ENCODE measurements around the gene FPGS.

Gene FPGS

DNA sequence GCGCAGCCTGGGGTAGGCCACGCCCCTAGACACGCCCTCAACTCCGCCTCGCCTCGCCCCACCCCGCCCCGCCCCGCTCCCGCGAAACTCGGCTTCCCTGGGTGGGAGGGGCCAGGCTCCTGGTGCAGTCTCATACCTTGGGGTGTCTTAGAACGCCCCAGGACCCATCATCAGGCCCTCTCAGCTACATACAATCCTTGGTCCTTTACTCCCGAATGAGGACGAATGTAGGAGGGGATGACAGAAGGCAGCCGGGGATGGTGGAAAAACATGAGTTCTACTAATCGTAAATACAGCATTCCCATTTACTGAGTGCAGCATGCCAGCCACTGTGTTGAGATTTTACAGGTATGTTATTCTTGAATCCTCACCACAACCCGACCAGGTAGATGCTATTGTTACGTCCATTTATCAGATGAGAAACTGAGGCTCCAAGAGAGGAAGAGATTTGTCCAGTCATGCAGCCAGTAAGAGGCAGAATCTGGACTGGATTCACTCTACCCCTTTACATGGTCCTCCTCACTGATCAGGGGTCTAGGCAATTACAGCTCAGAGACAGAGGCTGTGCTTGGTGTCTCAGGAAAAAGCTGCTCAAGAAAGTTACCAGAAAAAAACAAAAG is 31.0 kb upstream of the FPGS start:
- H3K27ac ChIP-seq (ENCODE audit: low read length) = no peak overlapping the region
- peak overlapping the region in 1 of 2 donors; percentile 21 for H3K4me3 ChIP-seq (ENCODE audit: low read depth in 1 of 2, low read length in 2 of 2)
- no peaks in the 10 kb centered on the region for H3K27me3 ChIP-seq (ENCODE audit: low read depth, low read length)
- H3K4me1 ChIP-seq (ENCODE audit: control insufficient read depth in 1 of 2, insufficient read depth in 2 of 2, low read length in 2 of 2) = peaks cover 4 to 11% of the 10 kb centered on the region in 2 donors
- no peaks in the 10 kb centered on the region for H3K36me3 ChIP-seq (ENCODE audit: control insufficient read depth in 1 of 2, insufficient read depth in 2 of 2, low read length in 2 of 2)
- no peaks in the 10 kb centered on the region for H3K9me3 ChIP-seq (ENCODE audit: control insufficient read depth in 1 of 2, low read length in 2 of 2)

DNA sequence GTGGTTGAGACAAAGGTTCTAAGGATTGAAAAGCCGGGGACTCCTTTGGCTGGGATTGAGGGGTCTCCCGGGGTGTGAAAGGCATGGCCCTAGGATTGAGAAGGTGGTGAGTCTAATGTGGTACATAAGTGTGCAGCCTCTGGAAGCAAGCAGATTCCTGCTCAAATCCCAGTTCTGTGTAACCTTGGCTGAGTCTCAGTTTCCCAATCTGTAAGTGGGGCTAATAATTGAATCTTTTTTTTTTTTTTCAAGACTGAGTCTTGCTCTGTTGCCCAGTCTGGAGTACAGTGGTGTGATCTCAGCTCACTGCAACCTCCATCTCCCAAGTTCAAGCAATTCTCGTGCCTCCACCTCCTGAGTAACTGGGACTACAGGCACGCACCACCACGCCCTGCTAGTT is 30.1 kb upstream of the FPGS start:
- Histone ChIP-seq H3K27ac (ENCODE audit: low read length) (no peak overlapping the region), H3K4me1 (ENCODE audit: control insufficient read depth in 1 of 2, insufficient read depth in 2 of 2, low read length in 2 of 2) (peaks cover 4 to 11% of the 10 kb centered on the region in 2 donors), H3K9me3 (ENCODE audit: control insufficient read depth in 1 of 2, low read length in 2 of 2) (no peaks in the 10 kb centered on the region), H3K4me3 (ENCODE audit: low read depth in 1 of 2, low read length in 2 of 2) (no peak overlapping the region), H3K27me3 (ENCODE audit: low read depth, low read length) (no peaks in the 10 kb centered on the region), H3K36me3 (ENCODE audit: control insufficient read depth in 1 of 2, insufficient read depth in 2 of 2, low read length in 2 of 2) (no peaks in the 10 kb centered on the region)

- no peak overlapping the region for H3K4me3 ChIP-seq (ENCODE audit: low read depth in 1 of 2, low read length in 2 of 2)
- no peaks in the 10 kb centered on the region for H3K9me3 ChIP-seq (ENCODE audit: control insufficient read depth in 1 of 2, low read length in 2 of 2)
- H3K4me1 ChIP-seq (ENCODE audit: control insufficient read depth in 1 of 2, insufficient read depth in 2 of 2, low read length in 2 of 2) = peaks cover 4 to 11% of the 10 kb centered on the region in 2 donors
- no peaks in the 10 kb centered on the region for H3K27me3 ChIP-seq (ENCODE audit: low read depth, low read length)
- no peaks in the 10 kb centered on the region for H3K36me3 ChIP-seq (ENCODE audit: control insufficient read depth in 1 of 2, insufficient read depth in 2 of 2, low read length in 2 of 2)
- no peak overlapping the region for H3K27ac ChIP-seq (ENCODE audit: low read length)
Observed at GRCh38 chr9:127773272-127773671, 29.4 kb upstream of the FPGS start.

- Histone ChIP-seq H3K36me3 (ENCODE audit: control insufficient read depth in 1 of 2, insufficient read depth in 2 of 2, low read length in 2 of 2) (no peaks in the 10 kb centered on the region), H3K9me3 (ENCODE audit: control insufficient read depth in 1 of 2, low read length in 2 of 2) (no peaks in the 10 kb centered on the region), H3K4me1 (ENCODE audit: control insufficient read depth in 1 of 2, insufficient read depth in 2 of 2, low read length in 2 of 2) (peaks cover 4 to 16% of the 10 kb centered on the region in 2 donors), H3K27me3 (ENCODE audit: low read depth, low read length) (no peaks in the 10 kb centered on the region), H3K27ac (ENCODE audit: low read length) (no peak overlapping the region), H3K4me3 (ENCODE audit: low read depth in 1 of 2, low read length in 2 of 2) (no peak overlapping the region)
Observed at GRCh38 chr9:127773981-127774380, 28.7 kb upstream of the FPGS start.

- peak overlapping the region; percentile 28 to 35 for H3K4me3 ChIP-seq (ENCODE audit: low read depth in 1 of 2, low read length in 2 of 2)
- no peaks in the 10 kb centered on the region for H3K27me3 ChIP-seq (ENCODE audit: low read depth, low read length)
- no peaks in the 10 kb centered on the region for H3K36me3 ChIP-seq (ENCODE audit: control insufficient read depth in 1 of 2, insufficient read depth in 2 of 2, low read length in 2 of 2)
- H3K9me3 ChIP-seq (ENCODE audit: control insufficient read depth in 1 of 2, low read length in 2 of 2) = no peaks in the 10 kb centered on the region
- no peak overlapping the region for H3K27ac ChIP-seq (ENCODE audit: low read length)
- H3K4me1 ChIP-seq (ENCODE audit: control insufficient read depth in 1 of 2, insufficient read depth in 2 of 2, low read length in 2 of 2) = peaks cover 0 to 14% of the 10 kb centered on the region in 2 donors
Observed at GRCh38 chr9:127776195-127776923, 26.3 kb upstream of the FPGS start.

DNA sequence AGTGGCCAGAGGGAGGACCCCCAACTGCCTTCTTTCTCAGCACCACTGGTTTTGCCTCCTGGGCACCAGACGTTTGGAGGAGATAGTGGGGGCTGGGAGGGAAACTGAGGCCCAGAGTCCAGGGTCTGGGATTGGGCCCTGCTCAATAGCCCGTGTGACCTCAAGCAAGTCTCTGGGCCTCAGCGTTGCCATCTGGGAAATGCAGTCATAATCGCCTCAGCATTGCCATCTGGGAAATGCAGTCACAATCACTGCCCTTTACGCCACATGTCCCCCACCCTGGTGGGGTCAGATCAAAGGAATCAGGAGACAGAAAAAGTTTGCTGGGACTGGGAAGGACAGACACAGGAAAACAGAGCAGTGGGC is 25.8 kb upstream of the FPGS start:
- H3K4me1 ChIP-seq (ENCODE audit: control insufficient read depth in 1 of 2, insufficient read depth in 2 of 2, low read length in 2 of 2) = peaks cover 0 to 14% of the 10 kb centered on the region in 2 donors
- peak overlapping the region; percentile 28 to 32 for H3K4me3 ChIP-seq (ENCODE audit: low read depth in 1 of 2, low read length in 2 of 2)
- H3K9me3 ChIP-seq (ENCODE audit: control insufficient read depth in 1 of 2, low read length in 2 of 2) = no peaks in the 10 kb centered on the region
- H3K27me3 ChIP-seq (ENCODE audit: low read depth, low read length) = no peaks in the 10 kb centered on the region
- H3K27ac ChIP-seq (ENCODE audit: low read length) = no peak overlapping the region
- no peaks in the 10 kb centered on the region for H3K36me3 ChIP-seq (ENCODE audit: control insufficient read depth in 1 of 2, insufficient read depth in 2 of 2, low read length in 2 of 2)

DNA sequence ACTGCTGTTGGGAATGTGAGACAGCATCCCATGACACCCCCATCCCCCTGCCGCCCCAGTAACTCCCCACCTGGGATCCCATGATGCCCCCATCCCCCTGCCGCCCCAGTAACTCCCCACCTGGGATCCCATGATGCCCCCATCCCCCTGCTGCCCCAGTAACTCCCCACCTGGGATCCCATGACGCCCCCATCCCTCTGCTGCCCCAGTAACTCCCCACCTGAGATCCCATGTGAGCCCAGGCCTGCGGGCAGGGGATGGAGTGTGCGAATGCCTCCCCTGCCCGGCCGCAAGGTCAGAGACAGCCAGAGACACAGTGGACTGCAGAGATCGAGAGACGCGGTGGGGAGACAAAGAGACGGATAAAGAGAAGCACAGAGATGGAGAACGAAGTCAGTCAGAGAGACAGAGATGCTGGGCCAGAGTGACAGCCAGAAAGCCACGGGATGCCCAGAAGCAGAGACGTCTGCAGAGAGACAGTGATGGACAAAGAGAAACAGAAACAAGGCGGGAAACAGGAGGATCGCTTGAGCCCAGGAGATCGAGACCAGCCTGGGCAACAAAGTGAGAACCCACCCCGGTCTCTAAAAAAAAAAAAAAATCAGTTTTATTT is 25.2 kb upstream of the FPGS start:
- H3K4me3 ChIP-seq (ENCODE audit: low read depth in 1 of 2, low read length in 2 of 2) = peak overlapping the region in 1 of 2 donors; percentile 32
- H3K36me3 ChIP-seq (ENCODE audit: control insufficient read depth in 1 of 2, insufficient read depth in 2 of 2, low read length in 2 of 2) = no peaks in the 10 kb centered on the region
- H3K4me1 ChIP-seq (ENCODE audit: control insufficient read depth in 1 of 2, insufficient read depth in 2 of 2, low read length in 2 of 2) = peaks cover 0 to 14% of the 10 kb centered on the region in 2 donors
- H3K9me3 ChIP-seq (ENCODE audit: control insufficient read depth in 1 of 2, low read length in 2 of 2) = no peaks in the 10 kb centered on the region
- H3K27me3 ChIP-seq (ENCODE audit: low read depth, low read length) = no peaks in the 10 kb centered on the region
- no peak overlapping the region for H3K27ac ChIP-seq (ENCODE audit: low read length)

DNA sequence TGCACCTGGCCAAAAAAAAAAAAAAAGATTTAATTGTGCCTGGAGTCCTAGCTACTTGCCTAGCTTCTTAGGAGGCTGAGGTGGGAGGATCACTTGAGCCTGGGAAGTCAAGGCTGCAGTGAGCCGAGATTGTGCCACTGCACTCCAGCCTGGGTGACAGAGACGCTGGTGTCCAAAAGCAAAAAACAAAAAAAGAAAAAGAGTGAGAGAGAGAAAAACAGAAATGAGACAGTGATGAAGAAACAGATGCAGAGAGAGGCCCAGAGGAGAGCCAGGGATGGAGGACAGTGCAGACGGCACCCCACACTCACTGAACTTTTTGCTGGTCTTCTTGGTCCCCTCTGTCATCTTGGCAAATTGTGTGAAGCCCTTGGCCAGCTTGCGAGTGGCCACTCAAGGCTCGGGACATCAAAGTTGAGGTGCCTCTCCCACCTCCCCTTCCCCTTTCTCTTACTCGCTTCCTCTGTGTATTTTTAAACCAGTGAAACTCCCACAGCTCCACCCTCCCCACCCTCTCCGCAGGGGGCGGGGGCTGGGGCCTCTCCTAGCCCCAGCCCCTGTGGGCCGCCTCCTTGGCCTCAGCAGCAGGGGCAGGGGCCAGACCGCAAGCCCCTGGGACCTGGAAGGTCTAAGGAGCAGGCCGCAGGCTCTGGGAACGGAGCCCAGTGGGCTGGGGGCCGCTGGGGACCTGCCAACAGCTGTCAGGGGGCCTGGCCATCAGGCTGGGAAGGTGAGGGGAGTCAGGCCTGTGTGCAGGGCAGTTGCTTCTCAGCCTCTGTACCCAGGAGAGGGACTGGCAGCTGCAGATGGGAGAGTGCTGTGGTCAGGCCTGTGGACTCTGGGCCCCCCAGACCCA is 24.2 kb upstream of the FPGS start, which contains the start of gene SH2D3C:
Gene SH2D3C, minus strand, starts transcription at position 387 of the 856 bp plus-strand sequence. Its CDS starts 39 bp downstream, at position 348.
- no peaks in the 10 kb centered on the region for H3K36me3 ChIP-seq (ENCODE audit: control insufficient read depth in 1 of 2, insufficient read depth in 2 of 2, low read length in 2 of 2)
- H3K4me1 ChIP-seq (ENCODE audit: control insufficient read depth in 1 of 2, insufficient read depth in 2 of 2, low read length in 2 of 2) = peaks cover 0 to 14% of the 10 kb centered on the region in 2 donors
- peak within 1 kb of the TSS in 1 of 2 donors; percentile 32 for H3K4me3 ChIP-seq (ENCODE audit: low read depth in 1 of 2, low read length in 2 of 2)
- H3K9me3 ChIP-seq (ENCODE audit: control insufficient read depth in 1 of 2, low read length in 2 of 2) = no peaks in the 10 kb centered on the region
- H3K27ac ChIP-seq (ENCODE audit: low read length) = peak within 1 kb of the TSS; percentile 43
- no peaks in the 10 kb centered on the region for H3K27me3 ChIP-seq (ENCODE audit: low read depth, low read length)

DNA sequence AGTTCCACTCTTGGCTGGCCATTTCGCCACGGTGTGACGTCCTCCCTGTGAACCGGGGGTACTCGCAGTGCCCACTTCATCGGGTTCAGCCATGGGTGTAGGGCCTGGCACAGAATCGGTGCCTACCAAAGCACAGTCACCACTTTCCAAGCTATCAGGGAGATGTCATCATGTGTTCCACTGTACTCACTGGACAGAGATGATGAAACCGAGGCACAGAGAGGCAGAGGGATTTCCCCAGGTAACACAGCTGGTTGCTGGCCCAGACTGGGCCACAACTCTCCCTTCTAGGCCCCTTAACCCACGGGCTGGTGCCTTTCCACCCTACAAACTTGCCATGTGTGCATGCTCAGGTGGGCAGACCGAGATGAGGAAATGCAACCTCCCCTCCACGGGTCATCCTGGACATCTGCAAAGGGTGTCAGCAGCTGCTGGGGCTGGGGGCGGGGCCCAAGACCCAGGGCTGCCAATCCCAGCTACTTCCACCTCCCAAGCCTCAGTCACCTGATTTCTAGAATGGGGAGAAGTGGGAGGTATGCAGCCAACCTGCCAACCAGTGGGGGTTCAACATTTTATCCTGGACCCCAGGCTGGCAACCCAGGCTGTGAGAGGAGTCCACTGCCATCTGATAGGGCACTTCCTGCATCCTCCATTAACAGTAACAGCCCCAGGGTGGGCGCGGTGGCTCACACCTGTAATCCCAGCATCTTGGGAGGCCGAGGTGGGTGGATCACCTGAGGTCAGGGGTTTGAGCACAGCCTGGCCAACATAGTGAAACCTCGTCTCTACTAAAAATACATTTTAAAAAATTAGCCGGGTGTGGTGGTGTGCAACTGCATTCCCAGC is 23.3 kb upstream of the FPGS start:
- Histone ChIP-seq H3K9me3 (ENCODE audit: control insufficient read depth in 1 of 2, low read length in 2 of 2) (no peaks in the 10 kb centered on the region), H3K36me3 (ENCODE audit: control insufficient read depth in 1 of 2, insufficient read depth in 2 of 2, low read length in 2 of 2) (no peaks in the 10 kb centered on the region), H3K27me3 (ENCODE audit: low read depth, low read length) (no peaks in the 10 kb centered on the region), H3K4me3 (ENCODE audit: low read depth in 1 of 2, low read length in 2 of 2) (peak overlapping the region in 1 of 2 donors; percentile 4), H3K4me1 (ENCODE audit: control insufficient read depth in 1 of 2, insufficient read depth in 2 of 2, low read length in 2 of 2) (peaks cover 0 to 16% of the 10 kb centered on the region in 2 donors), H3K27ac (ENCODE audit: low read length) (peak overlapping the region; percentile 43)

- Histone ChIP-seq H3K4me3 (ENCODE audit: low read depth in 1 of 2, low read length in 2 of 2) (no peak overlapping the region), H3K4me1 (ENCODE audit: control insufficient read depth in 1 of 2, insufficient read depth in 2 of 2, low read length in 2 of 2) (peaks cover 0 to 22% of the 10 kb centered on the region in 2 donors), H3K36me3 (ENCODE audit: control insufficient read depth in 1 of 2, insufficient read depth in 2 of 2, low read length in 2 of 2) (no peaks in the 10 kb centered on the region), H3K27me3 (ENCODE audit: low read depth, low read length) (no peaks in the 10 kb centered on the region), H3K27ac (ENCODE audit: low read length) (no peak overlapping the region), H3K9me3 (ENCODE audit: control insufficient read depth in 1 of 2, low read length in 2 of 2) (no peaks in the 10 kb centered on the region)
Observed at GRCh38 chr9:127780126-127780885, 22.4 kb upstream of the FPGS start.

Measured in muscle layer of duodenum (tissue), 2 donors.